Measurements from ENCODE around the gene MYRFL.

- TF ChIP-seq POLR2AphosphoS5 (IDR thresholded peaks at IDR 0.05; ENCODE audit: low read depth, low read length), result no peak
- no peak for TF ChIP-seq POLR2A (IDR thresholded peaks at IDR 0.05; ENCODE audit: low read depth, low read length)
- no peak for TF ChIP-seq TAF1 (IDR thresholded peaks at IDR 0.05; ENCODE audit: low read depth, low read length)
- no peak for TF ChIP-seq POU2F2 (IDR thresholded peaks at IDR 0.05; ENCODE audit: low read depth, low read length)
- TF ChIP-seq PAX5 (IDR thresholded peaks at IDR 0.05; ENCODE audit: insufficient read depth, low read length, severe bottlenecking), result no peak
Observed at GRCh38 chr12:69984241-69984640, 159.2 kb downstream of the MYRFL start.

Measured in GM12891 (cell line).